Urinary bladder (tissue), 4 donors: Measurements from ENCODE around the gene SERPINI1. TPM values are rescaled to one million over a fixed set of nuclear protein-coding genes. Genes with fewer than 3 reads are reported as not detected.

Experiments used
- DNase-seq: peaks from one replicate; pipeline ENCODE4 v3.0.0-alpha.2; 2015; ENCODE audit errors: extremely low spot score
- H3K27ac ChIP-seq: one replicate; pipeline ENCODE4 v1.5.1; 2013; ENCODE audit warnings: low read depth, mild to moderate bottlenecking, moderate library complexity
- H3K36me3 ChIP-seq: one replicate; pipeline ENCODE4 v1.6.1; 2013; ENCODE audit warnings: mild to moderate bottlenecking, moderate library complexity; ENCODE audit not compliant: insufficient read depth
- H3K4me1 ChIP-seq: one replicate; pipeline ENCODE4 v1.6.1; 2013; ENCODE audit warnings: mild to moderate bottlenecking, moderate library complexity; ENCODE audit not compliant: insufficient read depth
- H3K4me3 ChIP-seq: one replicate; pipeline ENCODE4 v1.5.1; 2013; ENCODE audit warnings: low read depth, low read length
- WGBS: extraction: QIAGEN DNeasy Blood & Tissue Kit; methylation state at CpG from one replicate; pipeline ENCODE4 v1.1.7; 2013; 5-methylcytosine and 5-hydroxymethylcytosine counted together
- polyA plus RNA-seq: library from polyadenylated mRNA; stranded (reverse); fragments of 200-250 nt; gene quantifications from one replicate; pipeline ENCODE4 v1.2.3, GENCODE V29; 2013
- total RNA-seq: library from RNA; depleted of rRNA; stranded (reverse); fragments of >200 nt; gene quantifications from one replicate; pipeline ENCODE4 v1.2.3, GENCODE V29; 2014
- donor health status: healthy with polysubstance abuse.
- donor health status: healthy.

SERPINI1 gene
- total and polyA plus RNA-seq, 2 donors = 8.9 to 10.0 TPM

DNA sequence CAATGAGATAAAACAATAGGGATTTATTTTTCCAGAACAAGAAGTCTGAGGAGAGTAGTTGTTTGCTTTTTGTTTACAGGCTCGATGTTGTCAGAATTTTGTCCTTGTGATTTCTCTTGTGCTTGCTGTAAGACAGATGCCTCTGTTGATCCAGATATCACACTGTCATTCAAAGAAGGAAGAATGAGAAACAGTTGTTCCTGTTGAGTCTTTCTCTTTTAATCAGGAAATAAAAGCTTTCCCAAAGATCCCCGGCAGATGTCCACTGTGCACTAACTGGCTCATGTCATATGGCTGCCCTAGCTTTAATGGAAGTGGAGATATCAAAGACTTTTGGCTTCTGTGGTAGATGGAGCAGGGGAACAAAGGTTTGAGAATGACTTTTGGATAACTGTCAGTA is 6.8 kb downstream of the SERPINI1 start:
- Histone ChIP-seq H3K36me3 (no peaks in the 10 kb centered on the region), H3K4me1 (no peaks in the 10 kb centered on the region), H3K27ac (no peak overlapping the region), H3K4me3 (no peak overlapping the region)
- DNase-seq = no peak
- WGBS = 88% methylated on average over 2 of the region's 2 CpGs

DNA sequence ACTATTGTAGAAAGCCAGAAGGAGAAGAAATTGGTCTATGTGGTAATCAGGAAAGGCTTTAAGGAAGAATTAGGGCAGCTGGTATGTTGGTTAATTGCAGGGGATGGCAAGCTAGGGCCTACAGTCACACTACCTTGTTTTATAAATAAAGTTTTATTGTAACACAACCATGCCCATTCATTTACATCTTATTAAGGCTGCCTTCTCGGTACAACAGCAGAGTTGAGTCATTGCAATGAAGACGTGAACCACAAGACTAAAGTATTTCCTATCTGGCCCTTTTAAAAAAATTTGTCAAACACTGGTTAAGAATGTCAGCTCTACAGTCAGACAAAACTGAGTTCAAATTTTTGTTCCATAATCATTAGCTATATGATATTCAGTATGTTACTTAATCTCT is 8.3 kb downstream of the SERPINI1 start:
- Histone ChIP-seq H3K4me1 (no peaks in the 10 kb centered on the region), H3K36me3 (no peaks in the 10 kb centered on the region), H3K4me3 (no peak overlapping the region), H3K27ac (no peak overlapping the region)
- 91% methylated on average over 2 of the region's 2 CpGs for WGBS
- no peak for DNase-seq

DNA sequence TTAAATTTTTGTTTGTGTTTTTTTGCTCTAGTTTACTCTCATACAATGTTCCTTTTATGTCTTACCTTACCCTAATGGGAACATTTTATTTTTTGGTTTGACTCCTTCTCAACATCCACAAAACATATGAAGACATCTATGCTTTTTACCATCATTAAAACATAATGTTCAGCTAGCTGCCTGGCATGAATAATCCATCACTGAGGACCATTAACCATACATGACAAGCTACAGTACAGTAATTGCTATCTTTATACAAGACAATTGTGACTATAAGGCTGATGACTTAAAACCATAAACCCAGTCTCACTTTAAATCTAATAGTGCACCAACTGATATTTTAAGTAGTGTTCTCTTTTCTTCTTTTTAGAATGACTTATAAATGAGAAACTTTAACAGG is 13.7 kb downstream of the SERPINI1 start:
- DNase-seq = no peak
- no peak overlapping the region for H3K4me3 ChIP-seq
- H3K27ac ChIP-seq = no peak overlapping the region
- H3K4me1 ChIP-seq = no peaks in the 10 kb centered on the region
- H3K36me3 ChIP-seq = peaks cover 2% of the 10 kb centered on the region

DNA sequence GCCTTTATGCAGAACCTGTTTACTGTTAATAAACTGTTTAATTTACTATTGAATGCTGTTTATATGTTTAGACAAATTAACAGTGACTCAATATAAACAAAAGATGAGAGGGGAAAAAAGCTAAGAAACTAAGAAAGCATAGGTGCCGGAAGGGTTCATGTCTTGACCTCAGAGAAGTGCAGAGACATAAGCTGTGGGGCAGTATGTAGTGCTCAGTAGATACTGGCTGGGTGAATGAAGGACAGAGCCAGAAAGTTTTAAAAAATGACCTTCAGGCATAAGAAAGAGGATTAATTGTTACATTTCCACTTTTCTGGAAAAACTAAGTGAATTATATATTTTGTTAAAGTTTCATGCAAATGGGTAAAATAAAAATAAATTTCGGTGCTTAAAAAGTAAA is 14.2 kb downstream of the SERPINI1 start:
- no peak for DNase-seq
- no peak overlapping the region for H3K4me3 ChIP-seq
- no peaks in the 10 kb centered on the region for H3K4me1 ChIP-seq
- H3K36me3 ChIP-seq = peaks cover 2% of the 10 kb centered on the region
- WGBS = 92% methylated on average over 2 of the region's 2 CpGs
- H3K27ac ChIP-seq = no peak overlapping the region

DNA sequence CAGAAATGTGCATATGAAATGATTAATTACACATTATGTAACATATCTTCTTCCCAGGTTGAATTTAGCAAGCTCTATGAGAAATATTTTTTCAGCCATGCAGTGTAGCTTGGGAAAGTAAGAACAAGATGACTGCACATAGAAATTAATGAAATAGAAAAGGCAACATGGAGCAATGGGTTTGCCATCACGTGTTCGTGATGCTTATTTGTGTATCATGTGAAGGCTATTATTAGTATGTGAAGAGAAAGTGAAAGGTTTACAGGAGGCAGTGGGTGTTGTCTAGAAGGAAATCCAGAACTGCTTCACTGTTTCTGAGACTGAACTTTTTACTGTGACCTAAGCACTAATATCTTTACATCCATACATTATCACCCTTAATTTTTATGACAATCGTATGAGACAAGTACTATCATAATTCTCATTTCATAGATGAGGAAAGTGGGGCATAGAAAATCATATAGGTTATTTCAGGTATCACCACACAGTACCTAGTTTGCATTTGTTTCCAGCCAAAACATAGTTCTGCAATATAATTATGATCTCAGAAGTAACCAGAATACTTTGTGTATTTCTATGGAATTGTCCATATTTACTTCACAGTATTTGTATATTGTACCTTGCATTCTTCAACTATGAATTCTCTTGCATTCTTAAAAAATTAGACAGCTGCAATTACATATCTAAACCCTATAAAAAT is 14.9 kb downstream of the SERPINI1 start:
- no peak overlapping the region for H3K27ac ChIP-seq
- peaks cover 2% of the 10 kb centered on the region for H3K36me3 ChIP-seq
- no peak for DNase-seq
- no peaks in the 10 kb centered on the region for H3K4me1 ChIP-seq
- WGBS = 66% methylated on average over 3 of the region's 3 CpGs
- no peak overlapping the region for H3K4me3 ChIP-seq

DNA sequence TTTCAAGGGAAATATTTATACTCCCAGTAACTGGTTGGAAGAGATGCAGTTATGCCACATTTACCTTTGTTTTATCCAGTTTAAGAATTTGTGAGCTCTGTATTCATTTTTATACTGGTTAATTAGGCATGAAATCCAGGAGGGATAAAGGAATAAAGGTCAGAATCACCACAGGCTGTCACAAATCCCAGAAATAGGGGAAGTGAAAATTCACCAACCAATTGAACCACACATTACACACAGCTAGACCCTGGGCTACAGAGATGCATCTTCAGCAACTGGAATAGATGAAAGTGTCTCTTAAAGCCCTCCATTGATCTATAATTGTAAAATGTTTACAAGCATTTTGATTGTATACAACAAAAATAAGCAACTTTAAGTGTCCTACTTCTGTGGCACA is 18.5 kb downstream of the SERPINI1 start:
- Histone ChIP-seq H3K36me3 (peaks cover 2% of the 10 kb centered on the region), H3K4me3 (no peak overlapping the region)

GRCh38 chr3:167761302-167761701 is 25.8 kb downstream of the SERPINI1 start:
- H3K4me1 ChIP-seq = no peaks in the 10 kb centered on the region
- DNase-seq = no peak
- no peak overlapping the region for H3K4me3 ChIP-seq
- H3K36me3 ChIP-seq = no peaks in the 10 kb centered on the region
- 73% methylated on average over 1 of the region's 1 CpG for WGBS
- H3K27ac ChIP-seq = no peak overlapping the region

More for the DNA sequence above, 18.5 kb downstream of the SERPINI1 start:
- no peak overlapping the region for H3K27ac ChIP-seq
- DNase-seq = no peak
- no peaks in the 10 kb centered on the region for H3K4me1 ChIP-seq

- no peak overlapping the region for H3K4me3 ChIP-seq
These were observed 26.8 kb downstream of the SERPINI1 start for GRCh38 chr3:167762296-167762695.

DNA sequence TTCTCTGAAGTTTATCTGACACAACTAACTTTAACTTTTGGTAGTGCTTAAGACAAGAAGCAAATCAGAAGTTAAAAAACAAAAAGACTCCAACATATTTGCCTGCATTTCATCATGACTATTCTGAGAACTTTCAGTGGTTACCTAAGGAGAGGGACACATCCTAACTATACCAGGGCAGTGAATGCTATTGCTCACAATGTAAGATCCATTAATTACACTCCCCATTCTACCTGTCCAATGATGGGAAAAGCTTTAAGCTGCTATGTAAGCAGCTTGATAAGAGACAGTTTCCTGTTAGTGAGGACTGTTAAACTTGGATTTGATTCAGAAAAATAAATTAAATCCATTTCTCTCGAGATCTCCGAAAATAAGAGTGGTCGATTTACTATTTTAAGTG is 37.5 kb downstream of the SERPINI1 start:
- no peak overlapping the region for H3K4me3 ChIP-seq
- H3K4me1 ChIP-seq = no peaks in the 10 kb centered on the region
- WGBS = 57% methylated on average over 3 of the region's 3 CpGs
- DNase-seq = no peak
- H3K27ac ChIP-seq = no peak overlapping the region
- no peaks in the 10 kb centered on the region for H3K36me3 ChIP-seq

More at GRCh38 chr3:167762296-167762695, 26.8 kb downstream of the SERPINI1 start:
- no peak overlapping the region for H3K27ac ChIP-seq
- H3K4me1 ChIP-seq = no peaks in the 10 kb centered on the region
- DNase-seq = no peak
- 49% methylated on average over 2 of the region's 2 CpGs for WGBS
- peaks cover 1% of the 10 kb centered on the region for H3K36me3 ChIP-seq

DNA sequence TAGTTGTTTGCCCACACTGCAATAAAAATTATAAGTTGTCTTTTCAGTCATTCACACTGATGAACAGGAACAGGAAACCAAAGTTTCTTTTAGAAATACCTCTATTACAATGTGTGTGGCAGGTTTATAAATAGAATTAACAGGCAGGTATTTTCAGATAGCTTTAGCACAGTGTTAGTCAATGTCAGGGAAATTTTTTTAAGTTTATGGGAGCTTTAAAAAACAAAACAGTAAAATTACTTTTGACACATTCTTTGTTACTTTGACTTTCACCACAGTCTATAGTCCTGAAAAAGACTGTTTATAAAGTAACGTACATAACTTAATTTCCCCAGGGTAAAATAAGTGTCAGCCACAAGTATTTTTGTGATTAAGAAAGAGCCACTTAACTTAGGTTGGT is 38.1 kb downstream of the SERPINI1 start:
- 54% methylated on average over 1 of the region's 1 CpG for WGBS
- no peak for DNase-seq
- no peaks in the 10 kb centered on the region for H3K4me1 ChIP-seq
- H3K4me3 ChIP-seq = no peak overlapping the region
- H3K36me3 ChIP-seq = no peaks in the 10 kb centered on the region
- no peak overlapping the region for H3K27ac ChIP-seq

- DNase-seq = no peak
- H3K36me3 ChIP-seq = no peaks in the 10 kb centered on the region
- 42% methylated on average over 4 of the region's 4 CpGs for WGBS
- H3K4me3 ChIP-seq = no peak overlapping the region
- H3K27ac ChIP-seq = no peak overlapping the region
- H3K4me1 ChIP-seq = no peaks in the 10 kb centered on the region
These were observed 40.7 kb downstream of the SERPINI1 start for GRCh38 chr3:167776066-167776685.

DNA sequence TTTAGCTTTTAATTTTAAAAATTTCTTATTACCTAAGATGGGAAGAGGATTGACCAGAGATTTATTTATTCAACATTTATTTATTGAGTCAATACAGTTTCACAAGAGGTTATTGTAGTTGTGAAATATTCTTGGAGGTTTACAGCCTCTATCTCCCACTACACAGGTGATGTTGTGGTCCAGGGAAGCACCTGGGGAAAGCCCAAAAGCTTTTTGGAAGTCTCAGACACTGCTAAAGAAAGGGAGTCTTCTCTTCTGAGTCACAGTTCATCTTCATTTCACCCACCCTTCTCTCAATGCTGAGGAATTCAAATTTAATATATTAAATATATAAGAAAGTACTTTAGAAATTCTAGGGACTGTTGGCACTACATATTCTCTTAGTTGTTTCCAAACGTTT is 41.8 kb downstream of the SERPINI1 start:
- H3K4me3 ChIP-seq = no peak overlapping the region
- H3K36me3 ChIP-seq = no peaks in the 10 kb centered on the region
- no peaks in the 10 kb centered on the region for H3K4me1 ChIP-seq
- no peak for DNase-seq
- H3K27ac ChIP-seq = no peak overlapping the region
- 69% methylated on average over 1 of the region's 1 CpG for WGBS

- no peaks in the 10 kb centered on the region for H3K4me1 ChIP-seq
- no peaks in the 10 kb centered on the region for H3K36me3 ChIP-seq
- no peak overlapping the region for H3K4me3 ChIP-seq
- no peak overlapping the region for H3K27ac ChIP-seq
- DNase-seq = no peak
- WGBS = 77% methylated on average over 2 of the region's 2 CpGs
These were observed 44.8 kb downstream of the SERPINI1 start for GRCh38 chr3:167780214-167780883.

GRCh38 chr3:167783781-167784180 is 48.3 kb downstream of the SERPINI1 start:
- Histone ChIP-seq H3K4me3 (no peak overlapping the region), H3K36me3 (no peaks in the 10 kb centered on the region), H3K4me1 (no peaks in the 10 kb centered on the region), H3K27ac (no peak overlapping the region)
- WGBS = 49% methylated on average over 1 of the region's 1 CpG
- no peak for DNase-seq
